GM12878 (cell line): ENCODE results near the gene BRDT. TPM values are rescaled to one million over a fixed set of nuclear protein-coding genes. Genes with fewer than 3 reads are reported as not detected.

Source experiments
- ATAC-seq: fragments of 200-7000 bp; cut with Tn5 transposase; 3 replicates; pipeline ENCODE4 v1.9.1; 2020; ENCODE audit warnings: mild to moderate bottlenecking, moderate library complexity
- BruUV-seq: library from RNA; stranded (reverse); fragments of 400-500 nt; replicated peaks from 2 replicates; lab custom pipeline; 2021; lab: Mats Ljungman, UMichigan
- CTCF ChIA-PET: fragments of 300-600 bp; sonication (Branson Sonifier 250); formaldehyde crosslinking; extraction: SDS; loops from one replicate; lab custom pipeline; 2021; ENCODE audit warnings: inconsistent platforms; lab: Yijun Ruan, JAX
- POLR2A ChIA-PET: fragments of 350-600 bp; formaldehyde crosslinking; extraction: SDS; loops from one replicate; lab custom pipeline; 2021; ENCODE audit warnings: inconsistent platforms; lab: Charles Lee
- RAD21 ChIA-PET: fragments of 300-600 bp; sonication (Branson Sonifier 250); formaldehyde crosslinking; loops from one replicate; lab custom pipeline; 2023; ENCODE audit warnings: antibody characterized with exemption; ENCODE audit not compliant: unreplicated experiment; lab: Charles Lee
- SMC1A ChIA-PET: fragments of 300-600 bp; sonication (Branson Sonifier 250); formaldehyde crosslinking; loops from one replicate; lab custom pipeline; 2023; ENCODE audit not compliant: unreplicated experiment, uncharacterized antibody; lab: Charles Lee
- DNase-seq: peaks from one replicate; pipeline ENCODE4 v3.0.0-alpha.2; 2011; ENCODE audit warnings: low read depth, low spot score
- FAIRE-seq: peaks from 3 replicates; lab custom pipeline; 2011; peaks lifted over from hg19 to GRCh38; lab: Jason Lieb, UNC
- H2AFZ ChIP-seq: 2 replicates; pipeline ENCODE4 v1.6.0; 2011; ENCODE audit warnings: low read depth, low read length, control low read depth; ENCODE audit not compliant: control insufficient read depth
- H3K27ac ChIP-seq: 2 replicates; pipeline ENCODE4 v1.5.1; 2011; ENCODE audit warnings: control low read depth; ENCODE audit not compliant: control insufficient read depth, insufficient read depth
- H3K27me3 ChIP-seq, 2 experiments: replicated peaks in 1 of 2; 2 replicates each; pipeline versions ENCODE4 v1.6.0 to v1.6.1; 2011; ENCODE audit warnings: low read length in 1 of 2; ENCODE audit not compliant: control insufficient read depth in 2 of 2, insufficient read depth in 2 of 2
- H3K36me3 ChIP-seq, 2 experiments: 2 replicates each; pipeline ENCODE4 v1.5.1; 2011; ENCODE audit warnings: low read length in 1 of 2; ENCODE audit not compliant: control insufficient read depth in 2 of 2, insufficient read depth in 2 of 2
- H3K4me1 ChIP-seq: 2 replicates; pipeline ENCODE4 v1.6.1; 2011; ENCODE audit warnings: mild to moderate bottlenecking, low read length, moderate library complexity, mixed read lengths; ENCODE audit not compliant: control insufficient read depth, insufficient read depth
- H3K4me2 ChIP-seq: 2 replicates; pipeline ENCODE4 v1.6.0; 2011; ENCODE audit warnings: control low read depth; ENCODE audit not compliant: control insufficient read depth, insufficient read depth
- H3K4me3 ChIP-seq: fragments of 200-600 bp; sonication (generic); 2 replicates; pipeline ENCODE4 v1.5.1; 2016
- H3K79me2 ChIP-seq: 2 replicates; pipeline ENCODE4 v1.6.0; 2011; ENCODE audit warnings: low read length; ENCODE audit not compliant: control insufficient read depth, insufficient read depth
- H3K9ac ChIP-seq: 2 replicates; pipeline ENCODE4 v1.8.0; 2011; ENCODE audit warnings: low read length, control low read depth, mixed read lengths; ENCODE audit not compliant: control insufficient read depth, insufficient read depth
- H3K9me3 ChIP-seq: replicated peaks from 3 replicates; pipeline ENCODE4 v1.5.1; 2011; ENCODE audit warnings: mild to moderate bottlenecking, low read length; ENCODE audit not compliant: control insufficient read depth, insufficient read depth
- H4K20me1 ChIP-seq: 2 replicates; pipeline ENCODE4 v1.6.0; 2011; ENCODE audit not compliant: control insufficient read depth, insufficient read depth
- CREB1 ChIP-seq: IDR thresholded peaks from 2 replicates; pipeline ENCODE4 v1.6.1; 2012; ENCODE audit warnings: low read depth, mild to moderate bottlenecking, inconsistent platforms
- HDGF ChIP-seq: fragments of 450-650 bp; IDR thresholded peaks from 2 replicates; pipeline ENCODE4 v1.6.1; 2016; ENCODE audit warnings: antibody characterized with exemption
- JUNB ChIP-seq: IDR thresholded peaks from 2 replicates; pipeline ENCODE4 v1.6.1; 2016; ENCODE audit warnings: antibody characterized with exemption, mild to moderate bottlenecking
- MYB ChIP-seq: fragments of 150-350 bp; IDR thresholded peaks from 2 replicates; pipeline ENCODE4 v1.6.1; 2014; ENCODE audit warnings: mild to moderate bottlenecking, low read depth, low read length, borderline replicate concordance
- PAX5 ChIP-seq: IDR thresholded peaks from 2 replicates; pipeline ENCODE4 v1.6.1; 2011; ENCODE audit warnings: low read depth, low read length, borderline replicate concordance
- RCOR1 ChIP-seq: conservative IDR thresholded peaks from 2 replicates; pipeline ENCODE4 v1.6.1; 2012; ENCODE audit warnings: low read depth, low read length, improper control_type of control experiment
- SMAD1 ChIP-seq: fragments of 450-650 bp; IDR thresholded peaks from 2 replicates; pipeline ENCODE4 v1.6.1; 2018; ENCODE audit warnings: mild to moderate bottlenecking, low read depth; ENCODE audit not compliant: partially characterized antibody
- SREBF2 ChIP-seq: IDR thresholded peaks from 2 replicates; pipeline ENCODE4 v1.6.1; 2012; ENCODE audit warnings: mild to moderate bottlenecking, low read length
- ZNF687 ChIP-seq: fragments of 450-650 bp; IDR thresholded peaks from 2 replicates; pipeline ENCODE4 v1.6.1; 2017; ENCODE audit warnings: mild to moderate bottlenecking, moderate library complexity
- WGBS: methylation state at CpG from one replicate; pipeline ENCODE4 v1.1.6; 2016; ENCODE audit warnings: low lambda C conversion rate; ENCODE audit not compliant: insufficient replicate concordance, insufficient coverage; ENCODE audit errors: missing lambda C conversion rate; 5-methylcytosine and 5-hydroxymethylcytosine counted together
- in situ Hi-C: fragments of 300-500 bp; cut with MboI; formaldehyde crosslinking; loops from 9 replicates; pipeline ENCODE4 v1.14.3; 2018; ENCODE audit warnings: mixed read lengths
- intact Hi-C: fragments of 100-400 bp; cut with micrococcal nuclease; formaldehyde crosslinking; loops from one replicate; pipeline ENCODE4 v1.14.2; 2022; ENCODE audit not compliant: unreplicated experiment
- polyA plus RNA-seq, 11 experiments: library from polyadenylated mRNA; depleted of rRNA in 4 of 11; unstranded in 6 of 11; stranded (reverse) in 5 of 11; fragments of >200 nt; fragmentation: Nextera tagmentation in 4 of 11; fragmentation: Illumina TruSeq in 1 of 11; extraction: Ambion mirVana in 4 of 11; extraction: Trizol in 1 of 11; gene quantifications; 1 replicate in 1 of 11; 2 replicates in 10 of 11; pipeline versions ENCODE4 v1.2.1 to v1.2.3, GENCODE V29; 2011 to 2016; ENCODE audit warnings: inconsistent platforms in 2 of 11, missing spikeins in 2 of 11, low read depth in 1 of 11
- total RNA-seq, 4 experiments: library from RNA; depleted of rRNA in 3 of 4; stranded (reverse); fragments of >200 nt in 3 of 4; fragmentation: Illumina TruSeq in 1 of 4; extraction: Trizol in 1 of 4; gene quantifications; 2 replicates each; pipeline versions ENCODE4 v1.2.1 to v1.2.3, GENCODE V29; 2013 to 2021
- TF ChIP-seq, protein P1 (sequence below): fragments of 450-650 bp; IDR thresholded peaks from 2 replicates; pipeline ENCODE4 v1.6.1; 2018; ENCODE audit warnings: borderline replicate concordance, mild to moderate bottlenecking; ENCODE audit not compliant: partially characterized antibody
- TF ChIP-seq, protein P2 (sequence below): IDR thresholded peaks from 2 replicates; pipeline ENCODE4 v1.6.1; 2012; ENCODE audit warnings: improper control_type of control experiment, low read depth, low read length; ENCODE audit not compliant: insufficient replicate concordance
- TF ChIP-seq, protein P3 (sequence below): fragments of 450-650 bp; IDR thresholded peaks from 2 replicates; pipeline ENCODE4 v1.6.1; 2017; ENCODE audit warnings: borderline replicate concordance

BRDT gene
- total and polyA plus RNA-seq, 10 of the 15 experiments (the other 5 are each of a cell fraction or from before 2014, with no cell fraction given): 0.02 to 0.11 TPM; not detected in 8

- RAD21 ChIA-PET: no interaction called here
- no peaks in the 10 kb centered on the region for H4K20me1 ChIP-seq
- BruUV-seq: no TSS peak
- H3K4me2 ChIP-seq: no peak overlapping the region
- H3K9ac ChIP-seq: no peak overlapping the region
- no peak overlapping the region for H3K27ac ChIP-seq
- no peak for FAIRE-seq
- intact Hi-C loops: no loop called here
- no peak for DNase-seq
- no peaks in the 10 kb centered on the region for H3K79me2 ChIP-seq
- SMC1A ChIA-PET: no interaction called here
- 19% methylated on average over 3 of the region's 3 CpGs for WGBS
- H3K36me3 ChIP-seq: no peaks in the 10 kb centered on the region
- ATAC-seq: no peak
- H3K4me1 ChIP-seq: no peaks in the 10 kb centered on the region
- in situ Hi-C loops: no loop called here
- POLR2A ChIA-PET: no interaction called here
- no peak overlapping the region for H2AFZ ChIP-seq
- no peaks in the 10 kb centered on the region for H3K27me3 ChIP-seq
- CTCF ChIA-PET: no interaction called here
- H3K4me3 ChIP-seq: no peak overlapping the region
- no peaks in the 10 kb centered on the region for H3K9me3 ChIP-seq
- TF ChIP-seq SREBF2: no peak
- TF ChIP-seq, protein P1, sequence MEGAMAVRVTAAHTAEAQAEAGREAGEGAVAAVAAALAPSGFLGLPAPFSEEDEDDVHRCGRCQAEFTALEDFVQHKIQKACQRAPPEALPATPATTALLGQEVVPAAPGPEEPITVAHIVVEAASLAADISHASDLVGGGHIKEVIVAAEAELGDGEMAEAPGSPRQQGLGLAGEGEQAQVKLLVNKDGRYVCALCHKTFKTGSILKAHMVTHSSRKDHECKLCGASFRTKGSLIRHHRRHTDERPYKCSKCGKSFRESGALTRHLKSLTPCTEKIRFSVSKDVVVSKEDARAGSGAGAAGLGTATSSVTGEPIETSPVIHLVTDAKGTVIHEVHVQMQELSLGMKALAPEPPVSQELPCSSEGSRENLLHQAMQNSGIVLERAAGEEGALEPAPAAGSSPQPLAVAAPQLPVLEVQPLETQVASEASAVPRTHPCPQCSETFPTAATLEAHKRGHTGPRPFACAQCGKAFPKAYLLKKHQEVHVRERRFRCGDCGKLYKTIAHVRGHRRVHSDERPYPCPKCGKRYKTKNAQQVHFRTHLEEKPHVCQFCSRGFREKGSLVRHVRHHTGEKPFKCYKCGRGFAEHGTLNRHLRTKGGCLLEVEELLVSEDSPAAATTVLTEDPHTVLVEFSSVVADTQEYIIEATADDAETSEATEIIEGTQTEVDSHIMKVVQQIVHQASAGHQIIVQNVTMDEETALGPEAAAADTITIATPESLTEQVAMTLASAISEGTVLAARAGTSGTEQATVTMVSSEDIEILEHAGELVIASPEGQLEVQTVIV: no peak
- no peak for TF ChIP-seq RCOR1
- TF ChIP-seq PAX5: no peak
- no peak for TF ChIP-seq ZNF687
- TF ChIP-seq, protein P2, sequence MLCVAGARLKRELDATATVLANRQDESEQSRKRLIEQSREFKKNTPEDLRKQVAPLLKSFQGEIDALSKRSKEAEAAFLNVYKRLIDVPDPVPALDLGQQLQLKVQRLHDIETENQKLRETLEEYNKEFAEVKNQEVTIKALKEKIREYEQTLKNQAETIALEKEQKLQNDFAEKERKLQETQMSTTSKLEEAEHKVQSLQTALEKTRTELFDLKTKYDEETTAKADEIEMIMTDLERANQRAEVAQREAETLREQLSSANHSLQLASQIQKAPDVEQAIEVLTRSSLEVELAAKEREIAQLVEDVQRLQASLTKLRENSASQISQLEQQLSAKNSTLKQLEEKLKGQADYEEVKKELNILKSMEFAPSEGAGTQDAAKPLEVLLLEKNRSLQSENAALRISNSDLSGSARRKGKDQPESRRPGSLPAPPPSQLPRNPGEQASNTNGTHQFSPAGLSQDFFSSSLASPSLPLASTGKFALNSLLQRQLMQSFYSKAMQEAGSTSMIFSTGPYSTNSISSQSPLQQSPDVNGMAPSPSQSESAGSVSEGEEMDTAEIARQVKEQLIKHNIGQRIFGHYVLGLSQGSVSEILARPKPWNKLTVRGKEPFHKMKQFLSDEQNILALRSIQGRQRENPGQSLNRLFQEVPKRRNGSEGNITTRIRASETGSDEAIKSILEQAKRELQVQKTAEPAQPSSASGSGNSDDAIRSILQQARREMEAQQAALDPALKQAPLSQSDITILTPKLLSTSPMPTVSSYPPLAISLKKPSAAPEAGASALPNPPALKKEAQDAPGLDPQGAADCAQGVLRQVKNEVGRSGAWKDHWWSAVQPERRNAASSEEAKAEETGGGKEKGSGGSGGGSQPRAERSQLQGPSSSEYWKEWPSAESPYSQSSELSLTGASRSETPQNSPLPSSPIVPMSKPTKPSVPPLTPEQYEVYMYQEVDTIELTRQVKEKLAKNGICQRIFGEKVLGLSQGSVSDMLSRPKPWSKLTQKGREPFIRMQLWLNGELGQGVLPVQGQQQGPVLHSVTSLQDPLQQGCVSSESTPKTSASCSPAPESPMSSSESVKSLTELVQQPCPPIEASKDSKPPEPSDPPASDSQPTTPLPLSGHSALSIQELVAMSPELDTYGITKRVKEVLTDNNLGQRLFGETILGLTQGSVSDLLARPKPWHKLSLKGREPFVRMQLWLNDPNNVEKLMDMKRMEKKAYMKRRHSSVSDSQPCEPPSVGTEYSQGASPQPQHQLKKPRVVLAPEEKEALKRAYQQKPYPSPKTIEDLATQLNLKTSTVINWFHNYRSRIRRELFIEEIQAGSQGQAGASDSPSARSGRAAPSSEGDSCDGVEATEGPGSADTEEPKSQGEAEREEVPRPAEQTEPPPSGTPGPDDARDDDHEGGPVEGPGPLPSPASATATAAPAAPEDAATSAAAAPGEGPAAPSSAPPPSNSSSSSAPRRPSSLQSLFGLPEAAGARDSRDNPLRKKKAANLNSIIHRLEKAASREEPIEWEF: no peak
- no peak for TF ChIP-seq MYB
- TF ChIP-seq, protein P3, sequence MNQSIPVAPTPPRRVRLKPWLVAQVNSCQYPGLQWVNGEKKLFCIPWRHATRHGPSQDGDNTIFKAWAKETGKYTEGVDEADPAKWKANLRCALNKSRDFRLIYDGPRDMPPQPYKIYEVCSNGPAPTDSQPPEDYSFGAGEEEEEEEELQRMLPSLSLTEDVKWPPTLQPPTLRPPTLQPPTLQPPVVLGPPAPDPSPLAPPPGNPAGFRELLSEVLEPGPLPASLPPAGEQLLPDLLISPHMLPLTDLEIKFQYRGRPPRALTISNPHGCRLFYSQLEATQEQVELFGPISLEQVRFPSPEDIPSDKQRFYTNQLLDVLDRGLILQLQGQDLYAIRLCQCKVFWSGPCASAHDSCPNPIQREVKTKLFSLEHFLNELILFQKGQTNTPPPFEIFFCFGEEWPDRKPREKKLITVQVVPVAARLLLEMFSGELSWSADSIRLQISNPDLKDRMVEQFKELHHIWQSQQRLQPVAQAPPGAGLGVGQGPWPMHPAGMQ: no peak
- TF ChIP-seq JUNB: no peak
- TF ChIP-seq CREB1: no peak
- no peak for TF ChIP-seq HDGF
- no peak for TF ChIP-seq SMAD1
These were observed 5.1 kb upstream of the BRDT start for GRCh38 chr1:91944087-91944486.
